Measurements from ENCODE around the gene EP400. TPM values are rescaled to one million over a fixed set of nuclear protein-coding genes. Genes with fewer than 3 reads are reported as not detected.

EP400 gene
- total and polyA plus RNA-seq, 2 of the 8 experiments (the other 6 are each of a cell fraction or from before 2014, with no cell fraction given), result 13.1 to 69.7 TPM

DNA sequence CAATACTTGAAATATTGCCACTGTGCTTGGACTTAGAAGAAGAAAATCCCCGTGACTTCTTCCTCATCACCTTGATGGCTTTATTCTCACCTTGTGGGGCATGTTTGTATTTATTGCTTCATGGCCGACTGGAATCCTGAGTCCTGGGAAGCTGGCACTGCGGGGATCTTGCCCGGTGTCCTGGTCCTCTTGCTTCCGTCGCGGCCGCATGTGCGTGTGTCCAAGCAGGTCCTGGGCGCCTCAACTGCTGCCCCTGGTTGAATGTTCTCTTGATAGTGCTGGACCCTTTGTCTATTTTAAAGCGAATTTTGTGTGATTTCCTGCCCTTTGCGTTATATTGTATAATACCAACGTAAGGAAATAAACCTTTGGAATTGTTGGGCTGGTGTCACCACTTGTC, 27.0 kb upstream of the EP400 start:
- Histone ChIP-seq H2BK120ac (replicated peaks; ENCODE audit: low read depth, low read length) (no peak overlapping the region), H3K56ac (replicated peaks; ENCODE audit: insufficient read length, low read depth, low read length) (no peak overlapping the region), H4K91ac (replicated peaks; ENCODE audit: insufficient read length, low read length) (no peak overlapping the region), H2BK12ac (ENCODE audit: low read depth, low read length) (no peak overlapping the region), H4K8ac (ENCODE audit: extremely low read depth, insufficient read depth, low read length) (no peak overlapping the region; the same call in 1 of the 2 replicates), H3K9me3 (ENCODE audit: insufficient read depth in 2 of 2, low read depth in 1 of 2, low read length in 1 of 2) (no peaks in the 10 kb centered on the region; a peak in 1 of 4 replicates), H4K20me1 (replicated peaks in 1 of 2; ENCODE audit: control insufficient read depth in 1 of 2, insufficient read depth in 2 of 2, low read length in 2 of 2) (peaks cover 0 to 10% of the 10 kb centered on the region in 2 experiments), H2BK20ac (ENCODE audit: low read length) (no peak overlapping the region), H3K23me2 (ENCODE audit: low read depth, low read length) (peaks cover 4% of the 10 kb centered on the region; the same call in 1 of the 2 replicates), H4K5ac (ENCODE audit: insufficient read length, low read depth, low read length) (no peak overlapping the region), H3K36me3 (ENCODE audit: control insufficient read depth in 2 of 4, insufficient read depth in 4 of 4, low read length in 3 of 4) (peaks cover 4 to 25% (median 10%) of the 10 kb centered on the region in 4 experiments; a peak in 6 of 8 replicates), H2AFZ (ENCODE audit: low read length) (no peak overlapping the region), H3K23ac (ENCODE audit: insufficient read length) (no peak overlapping the region), H3K27ac (ENCODE audit: low read depth, low read length) (no peak overlapping the region), H3K9ac (replicated peaks in 1 of 4; ENCODE audit: extremely low read depth in 1 of 4, low read depth in 3 of 4, low read length in 3 of 4) (no peak overlapping the region), H3K79me2 (ENCODE audit: control insufficient read depth in 1 of 2, insufficient read depth in 2 of 2, low read length in 2 of 2) (no peaks in the 10 kb centered on the region), H2BK15ac (ENCODE audit: low read length) (no peak overlapping the region), H3K27me3 (replicated peaks in 1 of 4; ENCODE audit: control insufficient read depth in 3 of 4, extremely low read depth in 1 of 4, insufficient read depth in 3 of 4, low read length in 3 of 4) (no peaks in the 10 kb centered on the region), H3K4me1 (replicated peaks in 1 of 4; ENCODE audit: control insufficient read depth in 3 of 4, insufficient read depth in 4 of 4, low read length in 3 of 4) (peaks cover 0 to 3% (median 0%) of the 10 kb centered on the region in 4 experiments; a peak in 1 of 7 replicates), H3K14ac (ENCODE audit: insufficient read length) (no peak overlapping the region), H2BK5ac (ENCODE audit: low read depth, low read length) (no peak overlapping the region), H3K4me2 (ENCODE audit: insufficient read depth in 1 of 2, low read depth in 2 of 2, low read length in 2 of 2) (no peak overlapping the region), H3K4me3 (ENCODE audit: extremely low read depth in 1 of 4, insufficient read depth in 2 of 4, low read depth in 3 of 4, low read length in 4 of 4) (no peak overlapping the region), H3K18ac (ENCODE audit: extremely low read depth, low read length) (no peak overlapping the region), H3K4ac (replicated peaks; ENCODE audit: insufficient read length, low read depth, low read length) (no peak overlapping the region), H3K79me1 (ENCODE audit: low read depth, low read length) (no peaks in the 10 kb centered on the region), H2AK5ac (ENCODE audit: low read depth, low read length) (no peak overlapping the region)
- 96% methylated on average over 13 of the region's 13 CpGs; no CpG with 5 or more reads in 1 of the 2 experiments for WGBS, 2 experiments (ENCODE audit: extremely low coverage in 1 of 2, insufficient coverage in 1 of 2, insufficient read length in 1 of 2, insufficient replicate concordance in 2 of 2, low coverage in 1 of 2, low lambda C conversion rate in 2 of 2, missing lambda C conversion rate in 1 of 2)
- ChIA-PET CTCF (ENCODE audit: partially characterized antibody) (no interaction called here), POLR2A (ENCODE audit: partially characterized antibody) (interaction anchor here (0.9 to 4.5 kb wide), 4 partner anchors 15 to 53 kb away, joined by 3 to 27 read pairs (median 4); no protein-coding TSS in a partner anchor)
- DNase-seq (ENCODE audit: low read depth in 1 of 2, low spot score in 2 of 2) (no peak), FAIRE-seq (no peak)
- TF ChIP-seq HDAC2 (IDR thresholded peaks at IDR 0.05; ENCODE audit: borderline replicate concordance in 1 of 2, low read depth in 2 of 2, low read length in 2 of 2) (no peak), MAFK (IDR thresholded peaks at IDR 0.05; ENCODE audit: low read depth, low read length) (no peak), CBX5 (IDR thresholded peaks at IDR 0.05; ENCODE audit: low read depth, low read length) (no peak), TAF1 (IDR thresholded peaks at IDR 0.05; ENCODE audit: low read depth, low read length) (no peak), RAD21 (IDR thresholded peaks at IDR 0.05 in 1 of 2, conservative IDR thresholded peaks at IDR 0.05 in 1 of 2; ENCODE audit: low read depth in 2 of 2, low read length in 2 of 2) (no peak), SRF (IDR thresholded peaks at IDR 0.05; ENCODE audit: low read depth, low read length) (no peak)

All from H1 (cell line).